MV-4-11 (cell line): Measurements from ENCODE around the gene PPFIA2.
A peak's percentile ranks its signal among the peaks of the same experiment; 100 is the strongest.
"Not testable (repeated sequence)": the region's sequence is repeated elsewhere in the genome, so short reads cannot be mapped to it uniquely, and the experiment has no call there.

Experiments
- DNase-seq: peaks from one replicate; lab custom pipeline; 2025; lab: John Stamatoyannopoulos, UW

The PPFIA2 gene

DNA sequence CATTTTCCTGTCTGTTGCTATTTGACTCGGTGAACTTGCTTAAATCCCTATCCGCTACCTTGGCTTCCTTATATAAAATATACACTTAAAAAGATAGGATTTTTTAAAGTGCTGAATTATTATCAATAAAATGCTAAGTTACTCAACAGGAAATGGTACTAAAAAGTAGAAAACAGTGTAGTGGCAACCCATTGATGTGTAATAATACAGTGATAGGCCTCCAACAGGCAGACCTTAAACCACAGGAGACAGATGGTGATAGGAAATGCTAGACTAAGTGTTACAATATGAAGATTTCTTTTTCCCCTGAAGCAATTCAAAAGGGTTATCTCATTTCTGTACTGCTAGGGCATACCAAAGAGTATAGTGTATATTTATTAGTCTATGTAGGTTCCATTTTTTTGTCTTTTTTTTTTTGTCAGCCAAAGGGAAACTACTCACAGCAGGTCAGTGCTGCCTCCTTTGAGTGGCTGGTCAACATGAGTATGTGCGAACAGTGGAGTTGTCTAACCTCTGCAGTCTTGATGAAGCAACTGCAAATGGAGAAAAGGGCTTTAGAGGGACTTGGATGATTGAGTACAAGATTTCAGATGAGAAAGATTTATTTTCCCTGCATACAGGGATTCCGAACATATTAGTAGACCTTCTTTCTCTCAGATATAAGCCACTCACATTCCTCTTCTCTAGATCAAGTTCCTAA lies 497.5 kb downstream of the PPFIA2 start:
- DNase-seq, result no peak

DNA sequence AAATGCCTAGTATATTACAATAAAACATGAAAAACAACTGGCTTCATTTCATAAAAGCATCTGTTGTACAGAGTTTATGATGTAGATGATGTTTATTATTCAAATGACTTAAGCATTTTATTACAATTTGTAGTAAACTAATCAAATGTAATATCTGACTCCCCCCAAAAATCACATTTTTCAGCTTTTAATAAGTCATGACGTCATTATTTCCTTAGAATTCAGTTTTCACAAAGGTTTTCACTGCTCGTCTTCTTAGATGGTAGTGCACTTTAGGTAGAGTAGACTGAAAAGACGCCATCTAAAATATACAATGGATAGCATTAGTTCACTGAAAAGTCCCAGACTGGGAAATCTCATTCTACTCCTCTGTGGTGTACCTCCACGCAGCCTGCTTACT lies 499.8 kb downstream of the PPFIA2 start:
- DNase-seq, result no peak

GRCh38 chr12:81257947-81258551 lies 501.1 kb downstream of the PPFIA2 start:
- DNase-seq, result peak; percentile 19

GRCh38 chr12:81255947-81256346 lies 503.2 kb downstream of the PPFIA2 start:
- no peak for DNase-seq

GRCh38 chr12:81255456-81255855 lies 503.7 kb downstream of the PPFIA2 start:
- no peak for DNase-seq

DNA sequence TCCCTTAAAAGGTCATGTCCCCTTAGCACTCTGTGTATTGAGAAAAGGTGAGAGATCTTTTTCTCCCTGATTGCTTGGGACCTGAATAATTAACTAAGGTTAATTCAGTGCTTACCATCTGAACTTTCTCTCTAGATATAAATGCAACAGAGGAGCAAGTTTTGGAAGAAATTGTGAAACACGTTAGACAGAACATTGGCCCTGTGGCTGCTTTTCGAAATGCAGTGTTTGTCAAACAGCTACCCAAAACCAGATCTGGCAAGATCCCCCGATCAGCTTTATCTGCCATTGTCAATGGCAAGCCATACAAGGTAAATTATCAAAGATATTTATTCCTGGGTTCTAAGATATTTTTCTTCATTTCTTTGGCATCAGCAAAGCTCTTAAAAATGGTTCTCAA lies 505.8 kb downstream of the PPFIA2 start:
- no peak for DNase-seq

- DNase-seq, result no peak
Observed at GRCh38 chr12:81252228-81252627, 506.9 kb downstream of the PPFIA2 start.

GRCh38 chr12:81249976-81250375 lies 509.2 kb downstream of the PPFIA2 start:
- DNase-seq, result no peak

GRCh38 chr12:81245907-81246570 lies 513.1 kb downstream of the PPFIA2 start:
- DNase-seq, result no peak

DNA sequence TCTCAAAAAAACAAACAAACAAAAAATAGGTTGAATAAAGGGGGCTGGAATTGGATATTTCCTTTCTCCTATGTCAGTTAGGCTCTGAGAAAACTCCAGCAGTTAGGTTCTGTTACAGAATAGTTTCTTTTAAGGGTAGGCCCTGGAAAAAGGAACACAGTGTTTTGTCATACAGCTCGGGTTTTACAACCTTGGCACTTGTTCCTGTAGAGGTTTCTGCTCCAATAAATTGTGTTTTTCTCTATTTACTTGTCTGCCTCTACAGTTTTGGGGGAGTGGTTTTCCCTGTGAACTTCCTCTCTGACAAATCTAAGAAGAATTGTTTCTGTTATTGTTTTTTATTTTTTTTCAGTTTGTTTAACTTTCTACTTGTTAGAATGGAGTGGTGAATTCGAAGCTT lies 513.7 kb downstream of the PPFIA2 start:
- DNase-seq, result no peak

DNA sequence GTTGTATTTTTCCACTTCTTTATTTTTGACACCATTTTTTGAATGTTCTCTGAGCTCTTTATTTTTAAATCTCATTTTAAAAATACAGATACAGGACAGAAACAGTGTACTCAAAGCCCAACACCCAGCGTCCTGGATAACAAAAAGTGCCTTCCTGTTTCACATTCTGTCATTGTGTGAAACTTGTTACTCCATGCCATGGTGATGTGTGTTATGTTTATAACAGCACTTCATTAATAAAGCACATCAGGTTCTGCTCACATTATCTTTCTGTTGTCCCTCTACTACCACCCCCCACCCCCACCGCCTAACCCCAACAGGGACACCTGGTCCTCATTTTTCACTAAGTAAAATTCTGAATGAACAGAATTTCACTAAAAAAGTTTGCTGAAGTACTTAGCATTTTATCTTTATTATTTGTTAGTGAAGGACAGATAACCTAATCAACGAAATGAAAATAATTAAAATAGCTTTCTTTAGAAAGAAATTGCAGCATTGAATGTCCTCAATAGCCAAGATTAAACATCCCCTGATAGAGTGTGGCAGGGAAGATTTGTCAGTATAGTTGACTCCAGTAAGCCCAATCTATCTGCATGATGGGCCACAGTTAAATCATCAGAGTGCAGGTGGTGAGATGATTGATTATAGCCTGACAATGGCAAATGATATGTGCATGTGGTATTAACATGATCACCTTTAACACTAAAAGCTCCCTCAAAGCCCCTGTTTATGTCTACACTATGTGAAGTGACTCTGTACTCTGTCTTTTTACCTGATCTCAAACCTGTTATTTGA lies 527.4 kb downstream of the PPFIA2 start:
- DNase-seq, result peak; percentile 3

- no peak for DNase-seq
Observed at GRCh38 chr12:81229759-81230158, 529.4 kb downstream of the PPFIA2 start.

- DNase-seq, result no peak
Observed at GRCh38 chr12:81224626-81225025, 534.5 kb downstream of the PPFIA2 start.

DNA sequence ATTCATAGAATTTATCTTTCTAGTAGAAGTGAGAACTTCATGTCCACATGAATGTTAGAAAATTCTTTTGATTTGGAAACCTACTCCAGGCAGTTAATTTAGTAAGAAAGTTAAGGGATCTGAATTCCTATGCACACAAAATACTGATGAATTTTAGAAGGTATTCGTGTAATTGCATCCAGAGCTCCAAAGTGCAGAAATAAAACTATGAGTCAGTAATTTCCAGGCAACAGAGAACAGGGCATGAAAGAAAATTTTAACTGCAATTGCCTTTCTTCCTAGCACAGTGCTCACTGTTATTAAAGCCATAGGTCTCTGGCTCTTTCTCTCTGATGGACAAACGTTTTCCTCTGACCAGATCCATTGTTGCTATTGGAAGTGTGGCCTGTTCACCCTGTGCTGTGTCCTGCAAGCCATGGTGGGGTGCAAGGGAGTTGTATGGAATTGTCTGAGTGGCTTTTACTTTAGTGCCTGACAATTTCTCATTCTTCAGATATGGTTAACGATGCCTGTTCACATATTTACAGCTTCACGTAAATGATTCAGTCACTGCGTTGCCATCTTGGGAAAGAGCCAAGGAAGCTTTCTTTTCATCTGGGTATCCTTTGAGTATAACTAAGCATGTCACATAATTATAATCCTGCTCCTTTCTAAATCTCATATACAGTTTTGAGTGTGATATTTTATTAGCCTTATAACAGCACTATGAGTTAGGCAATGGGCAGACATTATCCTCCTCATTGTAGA lies 536.1 kb downstream of the PPFIA2 start:
- DNase-seq, result no peak

DNA sequence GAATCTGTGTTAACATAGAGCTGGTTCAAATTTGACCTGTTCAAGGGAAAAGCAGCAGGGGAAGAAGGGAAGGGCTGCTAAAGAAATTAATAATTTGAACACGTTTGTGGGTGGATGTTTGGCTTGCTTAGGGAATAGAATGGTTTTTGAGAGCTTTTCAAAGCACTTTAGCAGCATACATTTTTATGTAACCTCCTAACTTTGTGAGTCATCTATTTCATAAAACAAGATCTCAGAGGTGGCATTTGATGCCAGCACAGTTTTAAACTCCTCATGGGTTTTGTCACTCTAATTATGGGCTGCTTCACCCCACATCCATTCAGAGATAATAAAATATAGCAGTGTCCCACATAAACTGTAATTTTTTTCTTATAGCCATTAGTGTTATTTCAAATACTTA lies 537.5 kb downstream of the PPFIA2 start:
- no peak for DNase-seq

GRCh38 chr12:81216739-81217138 lies 542.4 kb downstream of the PPFIA2 start:
- no peak for DNase-seq

DNA sequence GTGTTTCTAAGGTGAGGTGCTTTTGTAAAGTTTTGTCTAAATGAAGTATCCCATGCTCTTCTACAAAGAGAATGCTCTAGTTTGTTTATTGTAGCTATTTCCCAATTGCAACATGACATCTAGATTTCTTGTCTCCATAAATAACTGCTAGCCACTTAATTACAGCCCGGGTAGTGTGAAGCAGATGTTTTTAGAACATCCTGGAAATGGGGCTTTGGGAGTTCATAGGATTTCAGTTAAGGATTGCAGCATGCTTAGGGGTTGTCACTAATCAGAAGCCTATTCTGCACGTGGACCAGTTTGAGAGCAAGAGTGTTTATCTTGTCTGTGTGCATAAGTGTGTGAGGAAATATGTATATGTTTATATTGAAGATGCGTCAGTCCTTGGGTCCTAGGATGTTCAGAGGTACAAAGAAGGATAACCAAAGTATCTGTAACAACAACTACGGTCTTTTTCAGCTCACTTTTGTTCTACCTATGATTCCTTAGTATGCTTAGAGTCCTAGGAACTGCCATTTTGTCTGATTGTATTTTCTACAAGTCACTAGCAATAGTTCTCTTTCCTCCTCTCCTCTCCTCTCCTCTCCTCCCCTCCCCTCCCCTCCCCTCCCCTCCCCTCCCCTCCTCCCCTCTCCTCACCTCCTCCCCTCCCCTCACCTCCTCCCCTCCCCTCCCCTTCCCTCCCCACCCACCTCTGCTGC lies 546.0 kb downstream of the PPFIA2 start:
- no peak for DNase-seq

DNA sequence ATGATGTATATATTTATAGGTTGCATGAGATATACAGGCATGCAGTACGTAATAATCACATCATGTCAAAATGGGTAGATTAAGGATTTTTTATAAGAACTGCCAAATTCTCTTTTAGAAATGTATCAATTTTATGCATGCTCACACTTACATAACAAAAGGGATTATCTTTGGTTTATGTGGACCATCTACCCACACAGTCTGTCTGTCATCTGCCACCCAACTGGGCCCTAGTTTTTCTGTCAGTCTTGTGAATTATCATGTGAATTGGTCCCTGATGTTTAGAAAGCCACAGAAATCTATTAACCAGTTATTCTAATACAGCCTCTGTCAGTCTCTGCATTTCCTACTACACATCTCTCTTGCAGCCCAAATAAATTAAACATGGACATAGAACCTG lies 547.8 kb downstream of the PPFIA2 start:
- no peak for DNase-seq

- not testable (repeated sequence) for DNase-seq
Observed at GRCh38 chr12:81209772-81210225, 549.4 kb downstream of the PPFIA2 start.

DNA sequence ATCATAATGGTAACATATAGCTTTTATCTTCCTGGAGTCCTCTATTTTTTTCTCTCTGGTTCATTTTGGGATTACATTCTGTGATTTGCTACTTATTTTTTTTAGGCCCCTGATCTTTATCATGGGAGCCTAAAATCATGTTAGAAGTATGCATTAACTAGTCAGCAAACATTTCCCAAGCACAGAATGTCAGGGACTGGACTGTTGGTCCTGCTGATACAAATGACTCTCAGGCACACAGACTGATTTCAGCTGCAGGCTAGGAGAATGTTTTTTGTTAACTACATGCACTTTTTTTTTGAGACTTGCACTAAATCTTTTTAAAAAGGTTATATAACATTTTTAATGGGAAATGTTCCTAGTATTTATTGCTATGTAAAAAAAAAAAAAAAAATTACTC lies 550.1 kb downstream of the PPFIA2 start:
- no peak for DNase-seq
